Uterus (tissue), 4 donors: Measurements from ENCODE around the gene RNASEL. TPM values are rescaled to one million over a fixed set of nuclear protein-coding genes. Genes with fewer than 3 reads are reported as not detected.
A peak's percentile ranks its signal among the peaks of the same experiment; 100 is the strongest.

ENCODE experiments used
- DNase-seq, 2 donors: peaks; one replicate each; pipeline ENCODE4 v3.0.0-alpha.2; 2019 to 2020
- H3K27ac ChIP-seq, 2 donors: fragments of 200-600 bp; sonication (generic); 1 replicate in 1 of 2; 2 replicates in 1 of 2; pipeline ENCODE4 v1.5.1; 2016 to 2018
- H3K27me3 ChIP-seq, 2 donors: fragments of 200-600 bp; sonication (generic); one replicate each; pipeline ENCODE4 v1.5.1; 2018 to 2019; ENCODE audit warnings: control low read depth in 1 of 2
- H3K36me3 ChIP-seq, 2 donors: fragments of 200-600 bp; sonication (generic); one replicate each; pipeline ENCODE4 v1.5.1; 2019; ENCODE audit warnings: control low read depth in 1 of 2
- H3K4me1 ChIP-seq, 2 donors: fragments of 200-600 bp; sonication (generic); one replicate each; pipeline ENCODE4 v1.5.1; 2018 to 2019; ENCODE audit warnings: control low read depth in 1 of 2
- H3K4me3 ChIP-seq, 2 donors: fragments of 200-600 bp; sonication (generic); 1 replicate in 1 of 2; 2 replicates in 1 of 2; pipeline ENCODE4 v1.5.1; 2018 to 2019; ENCODE audit warnings: mild to moderate bottlenecking in 1 of 2
- H3K9me3 ChIP-seq, 2 donors: fragments of 200-600 bp; sonication (generic); one replicate each; pipeline ENCODE4 v1.5.1; 2019; ENCODE audit warnings: control low read depth in 1 of 2
- POLR2A ChIP-seq, 2 donors: fragments of 450-650 bp; IDR thresholded peaks; one replicate each; pipeline ENCODE4 v1.6.1; 2016; ENCODE audit warnings: antibody characterized with exemption in 2 of 2, mild to moderate bottlenecking in 1 of 2, moderate library complexity in 1 of 2
- intact Hi-C: fragments of 100-400 bp; cut with DNase I; formaldehyde crosslinking; loops from one replicate; pipeline ENCODE4 v1.15.1; 2023; ENCODE audit warnings: low total_unique reads
- total RNA-seq, 4 donors: library from RNA; depleted of rRNA in 3 of 4; stranded (reverse); fragments of >200 nt in 3 of 4; gene quantifications; one replicate each; pipeline versions ENCODE4 v1.1.0 to v1.2.4, GENCODE V29; 2014 to 2023
- TF ChIP-seq, protein P1 (sequence below), 4 experiments: fragments of 200-600 bp in 2 of 4; fragments of 450-650 bp in 2 of 4; sonication (generic) in 2 of 4; IDR thresholded peaks; one replicate each; pipeline ENCODE4 v1.5.1; 2016 to 2019; ENCODE audit warnings: antibody characterized with exemption in 4 of 4, mild to moderate bottlenecking in 2 of 4, moderate library complexity in 1 of 4
- donor health status: DM: yes; HTN: yes; CAD: no.

Gene RNASEL
- total RNA-seq, 4 donors from 2014 or later: 4.1 to 13.4 (median 6.9) TPM

DNA sequence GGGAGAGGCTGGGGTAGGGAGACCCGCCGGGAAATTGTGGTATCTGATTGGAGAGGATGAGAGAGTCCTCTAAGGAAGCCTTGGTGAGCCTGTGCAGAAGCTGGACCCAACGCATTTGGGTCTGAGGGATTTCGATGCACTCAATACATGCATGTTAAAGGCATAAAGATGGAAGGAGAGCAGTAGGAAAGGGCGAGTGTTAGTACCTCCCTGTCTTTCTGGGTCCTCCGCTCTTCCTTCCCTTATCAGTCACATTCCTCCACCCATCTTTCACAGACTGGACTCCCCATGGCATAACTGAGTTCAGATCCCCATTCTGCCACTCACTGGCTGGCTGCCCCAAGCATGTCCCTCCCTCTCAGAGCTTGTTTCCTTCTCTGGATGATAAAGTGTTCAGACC is 7.9 kb upstream of the RNASEL start:
- intact Hi-C loops: no loop called here
- H3K4me3 ChIP-seq: no peak overlapping the region
- H3K27ac ChIP-seq: no peak overlapping the region
- H3K9me3 ChIP-seq: no peaks in the 10 kb centered on the region
- no peak for DNase-seq
- TF ChIP-seq POLR2A (IDR thresholded peaks at IDR 0.05): no peak
- TF ChIP-seq, protein P1, sequence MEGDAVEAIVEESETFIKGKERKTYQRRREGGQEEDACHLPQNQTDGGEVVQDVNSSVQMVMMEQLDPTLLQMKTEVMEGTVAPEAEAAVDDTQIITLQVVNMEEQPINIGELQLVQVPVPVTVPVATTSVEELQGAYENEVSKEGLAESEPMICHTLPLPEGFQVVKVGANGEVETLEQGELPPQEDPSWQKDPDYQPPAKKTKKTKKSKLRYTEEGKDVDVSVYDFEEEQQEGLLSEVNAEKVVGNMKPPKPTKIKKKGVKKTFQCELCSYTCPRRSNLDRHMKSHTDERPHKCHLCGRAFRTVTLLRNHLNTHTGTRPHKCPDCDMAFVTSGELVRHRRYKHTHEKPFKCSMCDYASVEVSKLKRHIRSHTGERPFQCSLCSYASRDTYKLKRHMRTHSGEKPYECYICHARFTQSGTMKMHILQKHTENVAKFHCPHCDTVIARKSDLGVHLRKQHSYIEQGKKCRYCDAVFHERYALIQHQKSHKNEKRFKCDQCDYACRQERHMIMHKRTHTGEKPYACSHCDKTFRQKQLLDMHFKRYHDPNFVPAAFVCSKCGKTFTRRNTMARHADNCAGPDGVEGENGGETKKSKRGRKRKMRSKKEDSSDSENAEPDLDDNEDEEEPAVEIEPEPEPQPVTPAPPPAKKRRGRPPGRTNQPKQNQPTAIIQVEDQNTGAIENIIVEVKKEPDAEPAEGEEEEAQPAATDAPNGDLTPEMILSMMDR (IDR thresholded peaks at IDR 0.05): no peak
- no peaks in the 10 kb centered on the region for H3K4me1 ChIP-seq
- H3K27me3 ChIP-seq: no peaks in the 10 kb centered on the region
- no peaks in the 10 kb centered on the region for H3K36me3 ChIP-seq

GRCh38 chr1:182595641-182596240 is 6.7 kb upstream of the RNASEL start:
- no peaks in the 10 kb centered on the region for H3K27me3 ChIP-seq
- no peaks in the 10 kb centered on the region for H3K36me3 ChIP-seq
- H3K4me3 ChIP-seq: no peak overlapping the region
- H3K27ac ChIP-seq: no peak overlapping the region
- intact Hi-C loops: no loop called here
- H3K4me1 ChIP-seq: no peaks in the 10 kb centered on the region
- TF ChIP-seq, protein P1 (IDR thresholded peaks at IDR 0.05): peak; percentile 60 to 70 (median 65)
- TF ChIP-seq POLR2A (IDR thresholded peaks at IDR 0.05): no peak
- no peaks in the 10 kb centered on the region for H3K9me3 ChIP-seq
- peak; percentile 59 to 65 for DNase-seq

- Histone ChIP-seq H3K27me3 (no peaks in the 10 kb centered on the region), H3K27ac (peak overlapping the region in 1 of 2 donors; percentile 92), H3K4me1 (peaks cover 0 to 3% of the 10 kb centered on the region in 2 donors), H3K4me3 (no peak overlapping the region), H3K9me3 (no peaks in the 10 kb centered on the region), H3K36me3 (no peaks in the 10 kb centered on the region)
- TF ChIP-seq, protein P1 (IDR thresholded peaks at IDR 0.05): no peak
- no peak for TF ChIP-seq POLR2A (IDR thresholded peaks at IDR 0.05)
- intact Hi-C loops: no loop called here
- no peak for DNase-seq
Observed at GRCh38 chr1:182589931-182590330, 875 bp upstream of the RNASEL start.

DNA sequence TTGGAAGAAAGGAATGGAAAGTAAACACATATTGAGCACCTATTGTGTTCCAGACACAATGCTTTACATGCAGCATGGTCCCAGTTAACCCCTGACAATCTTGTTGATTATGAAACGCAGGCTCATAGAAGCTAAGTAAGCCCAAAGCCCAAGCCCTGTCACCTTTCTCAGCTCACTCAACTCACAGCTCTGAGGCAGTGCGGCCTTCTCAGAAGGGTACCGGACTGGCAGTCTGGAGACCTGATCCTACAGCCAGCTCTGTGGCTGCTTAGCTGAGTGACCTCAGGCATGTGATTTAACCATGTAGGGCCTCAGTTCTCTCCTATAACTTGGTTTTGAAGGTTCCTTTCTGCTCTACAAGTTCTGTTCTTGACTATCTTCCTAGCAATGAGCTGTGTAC is 464 bp upstream of the RNASEL start:
- H3K4me1 ChIP-seq: peaks cover 0 to 3% of the 10 kb centered on the region in 2 donors
- intact Hi-C loops: no loop called here
- no peaks in the 10 kb centered on the region for H3K27me3 ChIP-seq
- H3K27ac ChIP-seq: peak overlapping the region; percentile 92 to 98
- TF ChIP-seq, protein P1 (IDR thresholded peaks at IDR 0.05): no peak
- no peak for TF ChIP-seq POLR2A (IDR thresholded peaks at IDR 0.05)
- DNase-seq: no peak
- H3K9me3 ChIP-seq: no peaks in the 10 kb centered on the region
- H3K36me3 ChIP-seq: no peaks in the 10 kb centered on the region
- peak overlapping the region; percentile 56 to 88 for H3K4me3 ChIP-seq

- intact Hi-C loops: no loop called here
- H3K27ac ChIP-seq: peak overlapping the region; percentile 92 to 98
- H3K27me3 ChIP-seq: no peaks in the 10 kb centered on the region
- peak overlapping the region; percentile 56 to 88 for H3K4me3 ChIP-seq
- H3K36me3 ChIP-seq: no peaks in the 10 kb centered on the region
- no peak for DNase-seq
- TF ChIP-seq, protein P1 (IDR thresholded peaks at IDR 0.05): no peak
- no peak for TF ChIP-seq POLR2A (IDR thresholded peaks at IDR 0.05)
- H3K4me1 ChIP-seq: peaks cover 0 to 3% of the 10 kb centered on the region in 2 donors
- H3K9me3 ChIP-seq: no peaks in the 10 kb centered on the region
Observed at GRCh38 chr1:182587666-182588499, 1.2 kb downstream of the RNASEL start.
